ENCODE results near the gene TBC1D3I. TPM values are rescaled to one million over a fixed set of nuclear protein-coding genes. Genes with fewer than 3 reads are reported as not detected.
"Not testable (repeated sequence)": the region's sequence is repeated elsewhere in the genome, so short reads cannot be mapped to it uniquely, and the experiment has no call there.

TBC1D3I gene
- total and polyA plus RNA-seq, 3 donors from 2014 or later = 2.2 to 13.1 (median 2.8) TPM

DNA sequence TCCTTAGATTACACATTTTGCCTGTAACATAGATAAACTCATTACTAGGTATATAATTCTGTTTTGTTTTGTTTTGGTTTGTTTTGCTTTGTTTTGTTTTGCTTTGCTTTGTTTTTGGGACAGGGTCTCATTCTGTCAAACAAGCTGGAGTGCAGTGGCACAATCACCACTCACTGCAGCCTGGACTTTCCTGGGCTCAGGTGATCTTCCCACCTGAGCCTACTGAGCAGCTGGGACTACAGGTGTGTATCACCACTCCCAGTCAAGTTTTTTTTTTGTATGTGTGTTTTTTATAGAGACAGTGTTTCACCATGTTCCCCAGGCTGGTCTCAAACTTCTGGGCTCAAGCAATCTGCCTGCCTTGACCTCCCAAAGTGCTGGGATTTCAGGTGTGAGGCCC lies 54.8 kb downstream of the TBC1D3I start:
- Histone ChIP-seq H3K36me3 (ENCODE audit: low read depth, missing control alignments) (no peaks in the 10 kb centered on the region), H3K9me3 (no peaks in the 10 kb centered on the region), H3K4me1 (peaks cover 10% of the 10 kb centered on the region), H3K27ac (no peak overlapping the region), H3K4me3 (no peak overlapping the region), H3K27me3 (no peaks in the 10 kb centered on the region)
- no peak for DNase-seq
- TF ChIP-seq, protein P1, sequence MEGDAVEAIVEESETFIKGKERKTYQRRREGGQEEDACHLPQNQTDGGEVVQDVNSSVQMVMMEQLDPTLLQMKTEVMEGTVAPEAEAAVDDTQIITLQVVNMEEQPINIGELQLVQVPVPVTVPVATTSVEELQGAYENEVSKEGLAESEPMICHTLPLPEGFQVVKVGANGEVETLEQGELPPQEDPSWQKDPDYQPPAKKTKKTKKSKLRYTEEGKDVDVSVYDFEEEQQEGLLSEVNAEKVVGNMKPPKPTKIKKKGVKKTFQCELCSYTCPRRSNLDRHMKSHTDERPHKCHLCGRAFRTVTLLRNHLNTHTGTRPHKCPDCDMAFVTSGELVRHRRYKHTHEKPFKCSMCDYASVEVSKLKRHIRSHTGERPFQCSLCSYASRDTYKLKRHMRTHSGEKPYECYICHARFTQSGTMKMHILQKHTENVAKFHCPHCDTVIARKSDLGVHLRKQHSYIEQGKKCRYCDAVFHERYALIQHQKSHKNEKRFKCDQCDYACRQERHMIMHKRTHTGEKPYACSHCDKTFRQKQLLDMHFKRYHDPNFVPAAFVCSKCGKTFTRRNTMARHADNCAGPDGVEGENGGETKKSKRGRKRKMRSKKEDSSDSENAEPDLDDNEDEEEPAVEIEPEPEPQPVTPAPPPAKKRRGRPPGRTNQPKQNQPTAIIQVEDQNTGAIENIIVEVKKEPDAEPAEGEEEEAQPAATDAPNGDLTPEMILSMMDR (IDR thresholded peaks at IDR 0.05) = no peak
- TF ChIP-seq POLR2A (IDR thresholded peaks at IDR 0.05) = no peak
- intact Hi-C loops (cut with DNase I; ENCODE audit: low total_unique reads) = no loop called here

DNA sequence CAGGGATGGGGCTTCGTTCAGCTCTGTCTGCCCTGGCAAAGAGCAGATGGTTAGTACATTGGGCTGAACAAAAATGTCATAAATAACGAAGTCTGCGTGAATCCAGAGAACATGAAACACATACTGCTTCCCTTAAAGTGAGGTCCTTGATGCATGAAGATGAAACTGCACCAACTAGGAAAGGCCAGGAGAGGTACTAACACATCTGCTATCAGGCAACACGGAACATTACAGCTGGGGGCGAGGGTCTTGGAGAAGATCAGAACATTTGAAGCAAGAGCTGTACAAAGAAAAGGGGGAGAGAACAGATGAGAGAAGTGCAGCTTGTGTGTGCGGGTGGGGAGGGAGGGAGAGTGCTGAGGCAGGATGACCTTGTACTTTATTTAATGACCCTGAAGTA lies 57.0 kb downstream of the TBC1D3I start:
- DNase-seq; H3K36me3 ChIP-seq (ENCODE audit: low read depth, missing control alignments); H3K9me3 ChIP-seq; H3K27ac ChIP-seq; intact Hi-C loops (cut with DNase I; ENCODE audit: low total_unique reads); H3K4me3 ChIP-seq; H3K27me3 ChIP-seq: not testable (repeated sequence)
- WGBS, 2 donors = 55 to 65% methylated on average over 6 of the region's 6 CpGs
- H3K4me1 ChIP-seq = peaks cover 10% of the 10 kb centered on the region

DNA sequence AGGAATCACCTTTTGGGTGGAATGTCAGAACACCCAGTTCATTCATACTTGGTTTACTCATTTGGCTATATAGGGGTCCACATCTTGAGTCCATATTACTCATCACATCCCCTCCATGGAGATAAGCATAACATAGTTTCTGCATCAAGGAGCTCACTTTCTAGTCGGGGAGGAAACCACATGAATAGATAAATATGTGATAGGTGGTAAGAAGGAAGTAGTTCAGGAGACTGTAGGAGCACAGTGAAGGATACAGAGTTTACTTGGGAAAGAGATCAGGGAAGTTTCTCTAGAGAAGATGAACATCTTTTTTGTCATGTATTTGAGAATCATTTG lies 57.9 kb downstream of the TBC1D3I start:
- intact Hi-C loops (cut with DNase I; ENCODE audit: low total_unique reads) = not testable (repeated sequence)
- WGBS, 2 donors = 30 to 41% methylated on average over 1 of the region's 1 CpG

DNA sequence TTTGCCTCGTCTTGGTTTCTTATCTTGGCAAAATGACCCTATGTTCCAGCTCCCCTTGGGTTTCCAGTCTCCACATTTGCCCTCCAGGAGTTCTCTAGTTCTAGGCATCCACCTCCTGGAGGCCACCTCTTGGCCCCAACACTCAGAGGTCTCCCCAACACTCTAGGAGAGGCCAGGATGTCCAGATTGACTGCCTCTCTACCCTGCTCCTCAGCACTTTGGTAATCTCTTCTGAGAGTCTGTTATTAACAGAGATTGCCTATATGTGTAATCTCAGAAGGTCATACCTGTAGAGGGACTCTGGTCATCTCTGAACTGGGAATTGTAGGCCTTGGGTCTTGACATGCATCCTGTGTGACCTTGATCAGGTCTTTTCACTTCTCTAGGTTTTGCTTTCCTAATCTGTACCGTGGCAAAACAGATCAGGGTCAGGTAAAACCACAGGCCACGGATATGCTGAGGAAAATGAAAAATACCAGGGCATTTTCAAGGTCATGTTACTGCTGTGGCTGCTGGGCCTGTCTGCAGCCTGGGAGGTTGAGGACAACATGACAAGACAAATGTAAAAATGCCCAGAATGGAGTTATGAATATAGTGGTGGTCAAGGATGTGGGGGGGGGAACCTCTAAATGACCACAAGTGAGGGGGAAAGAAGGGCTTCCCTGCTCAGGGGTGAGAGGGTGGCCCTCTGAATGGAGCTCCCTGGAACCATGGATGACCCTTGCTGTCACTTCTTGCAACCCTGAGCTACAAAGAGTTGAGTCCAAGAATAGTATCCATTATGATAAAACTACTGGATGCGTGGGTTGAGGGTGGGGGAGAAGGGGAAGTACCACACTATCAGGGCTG lies 58.5 kb downstream of the TBC1D3I start:
- DNase-seq = no peak
- Histone ChIP-seq H3K4me1 (peaks cover 10% of the 10 kb centered on the region), H3K9me3 (no peaks in the 10 kb centered on the region), H3K27ac (no peak overlapping the region), H3K4me3 (no peak overlapping the region), H3K27me3 (no peaks in the 10 kb centered on the region), H3K36me3 (ENCODE audit: low read depth, missing control alignments) (no peaks in the 10 kb centered on the region)
- 33 to 67% methylated on average over 4 of the region's 4 CpGs for WGBS, 2 donors
- TF ChIP-seq, protein P1 (IDR thresholded peaks at IDR 0.05) = no peak
- TF ChIP-seq POLR2A (IDR thresholded peaks at IDR 0.05) = no peak
- intact Hi-C loops (cut with DNase I; ENCODE audit: low total_unique reads) = no loop called here

More for the DNA sequence above, 57.9 kb downstream of the TBC1D3I start:
- DNase-seq; H3K4me3 ChIP-seq; H3K9me3 ChIP-seq; H3K27me3 ChIP-seq; H3K36me3 ChIP-seq (ENCODE audit: low read depth, missing control alignments); H3K27ac ChIP-seq: not testable (repeated sequence)
- H3K4me1 ChIP-seq = peaks cover 10% of the 10 kb centered on the region

DNA sequence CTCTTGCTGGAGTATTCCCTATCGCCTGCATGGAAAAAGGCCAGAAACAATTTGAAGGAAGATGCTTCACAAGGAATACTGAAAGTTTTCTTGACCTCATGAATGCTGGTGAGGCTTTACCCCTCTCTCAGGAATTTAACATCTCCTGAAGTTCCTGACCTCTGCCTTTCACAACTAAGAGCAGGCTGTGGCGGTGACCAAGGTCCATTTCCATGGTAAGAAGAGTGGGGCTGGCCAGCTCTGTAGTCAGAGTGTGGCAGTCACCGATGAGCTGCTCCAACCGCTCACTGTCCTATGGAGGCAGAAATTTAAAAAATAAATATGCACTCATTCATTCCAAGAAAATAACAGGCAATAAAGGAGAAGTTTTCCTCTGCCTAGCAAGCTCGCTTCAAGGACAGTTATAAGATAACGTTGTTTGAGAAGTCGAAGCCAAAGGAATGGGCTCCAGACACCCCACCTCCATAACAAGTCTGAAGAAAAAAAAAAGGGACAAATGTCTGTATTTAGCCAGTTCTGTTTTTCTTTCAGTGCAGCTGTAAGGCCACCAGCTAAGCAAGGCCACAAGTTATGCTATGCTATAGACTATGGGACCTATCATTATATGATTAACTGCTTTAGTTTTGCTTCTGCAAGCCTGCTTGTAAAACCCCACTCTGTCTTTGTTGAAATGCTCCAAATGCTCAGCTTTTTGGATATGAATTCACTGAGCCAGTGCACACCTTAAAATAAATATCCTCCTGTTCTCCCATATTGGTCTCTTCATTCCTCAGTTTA lies 59.5 kb downstream of the TBC1D3I start:
- 28 to 40% methylated on average over 7 of the region's 7 CpGs for WGBS, 2 donors
- intact Hi-C loops (cut with DNase I; ENCODE audit: low total_unique reads) = no loop called here
- no peaks in the 10 kb centered on the region for H3K9me3 ChIP-seq
- H3K27me3 ChIP-seq = no peaks in the 10 kb centered on the region
- peaks cover 10% of the 10 kb centered on the region for H3K4me1 ChIP-seq
- no peak overlapping the region for H3K4me3 ChIP-seq
- no peak overlapping the region for H3K27ac ChIP-seq
- TF ChIP-seq POLR2A (IDR thresholded peaks at IDR 0.05) = no peak
- TF ChIP-seq, protein P1 (IDR thresholded peaks at IDR 0.05) = no peak
- DNase-seq = no peak
- no peaks in the 10 kb centered on the region for H3K36me3 ChIP-seq (ENCODE audit: low read depth, missing control alignments)

Small RNA genes within 50 kb of the gene (small RNA-seq; reads per million reads assigned to genes)
- gene AC243829.3 (0 reads per million in 2 donors), gene AC243829.6 (0 reads per million in 2 donors), gene RF00019 (0 reads per million in 2 donors)

Other genes starting within 250 kb of the TBC1D3I start
- gene CCL23, start 246.6 kb downstream of the TBC1D3I start, total RNA-seq = 1 to 10 TPM in 1 of 2 donors, not detected in 1; 1.2 TPM
- 1.3 TPM for gene CCL23, start 246.6 kb downstream of the TBC1D3I start, polyA plus RNA-seq (ENCODE audit: insufficient read depth, low read depth, low replicate concordance)
- gene CCL18, start 200.3 kb downstream of the TBC1D3I start, total RNA-seq = 1 to 10 TPM in 1 of 2 donors, under 1 TPM in 1; 0.99 to 3.0 TPM
- 6.8 TPM for gene CCL18, start 200.3 kb downstream of the TBC1D3I start, polyA plus RNA-seq (ENCODE audit: insufficient read depth, low read depth, low replicate concordance)
- gene CCL3, start 174.4 kb downstream of the TBC1D3I start, total RNA-seq = under 1 TPM in 1 of 2 donors, not detected in 1; 0.56 TPM
- 6.2 TPM for gene CCL3, start 174.4 kb downstream of the TBC1D3I start, polyA plus RNA-seq (ENCODE audit: insufficient read depth, low read depth, low replicate concordance)
- gene CCL4, start 160.7 kb downstream of the TBC1D3I start, total RNA-seq = 1 to 10 TPM in 1 of 2 donors, under 1 TPM in 1; 0.39 to 1.7 TPM
- gene CCL4, start 160.7 kb downstream of the TBC1D3I start, polyA plus RNA-seq (ENCODE audit: insufficient read depth, low read depth, low replicate concordance) = 9.9 TPM
- gene TBC1D3B, start 87.9 kb downstream of the TBC1D3I start, total RNA-seq = 10 to 100 TPM; 10.8 to 23.0 TPM
- gene TBC1D3B, start 87.9 kb downstream of the TBC1D3I start, polyA plus RNA-seq (ENCODE audit: insufficient read depth, low read depth, low replicate concordance) = 21.0 TPM
- not detected for gene CCL3L1, start 67.8 kb downstream of the TBC1D3I start, total RNA-seq
- 4.7 TPM for gene CCL3L1, start 67.8 kb downstream of the TBC1D3I start, polyA plus RNA-seq (ENCODE audit: insufficient read depth, low read depth, low replicate concordance)
- under 1 TPM in 1 of 2 donors, not detected in 1; 0.74 TPM for gene CCL4L2, start 53.5 kb downstream of the TBC1D3I start, total RNA-seq
- 3.6 TPM for gene CCL4L2, start 53.5 kb downstream of the TBC1D3I start, polyA plus RNA-seq (ENCODE audit: insufficient read depth, low read depth, low replicate concordance)
- 10 to 100 TPM in 1 of 2 donors, 1 to 10 TPM in 1; 6.3 to 14.6 TPM for gene TBC1D3G, start 59.3 kb upstream of the TBC1D3I start, total RNA-seq
- 34.2 TPM for gene TBC1D3G, start 59.3 kb upstream of the TBC1D3I start, polyA plus RNA-seq (ENCODE audit: insufficient read depth, low read depth, low replicate concordance)
- 1 to 10 TPM in 1 of 2 donors, not detected in 1; 6.8 TPM for gene TBC1D3H, start 123.9 kb upstream of the TBC1D3I start, total RNA-seq
- gene TBC1D3H, start 123.9 kb upstream of the TBC1D3I start, polyA plus RNA-seq (ENCODE audit: insufficient read depth, low read depth, low replicate concordance) = not detected
- gene ZNHIT3, start 222.1 kb upstream of the TBC1D3I start, total RNA-seq = 10 to 100 TPM; 45.8 to 46.0 TPM
- 123 TPM for gene ZNHIT3, start 222.1 kb upstream of the TBC1D3I start, polyA plus RNA-seq (ENCODE audit: insufficient read depth, low read depth, low replicate concordance)

Data from testis (tissue), 3 donors.